ENCODE data around the gene TIMP3.

GRCh38 chr22:32904044-32904443 lies 102.5 kb downstream of the TIMP3 start:
- TF ChIP-seq CTCF (IDR thresholded peaks at IDR 0.05; ENCODE audit: poor library complexity, severe bottlenecking) (no peak), POLR2AphosphoS5 (IDR thresholded peaks at IDR 0.05) (no peak), SMC3 (conservative IDR thresholded peaks at IDR 0.05; ENCODE audit: poor library complexity) (no peak), EZH2 (IDR thresholded peaks at IDR 0.05; ENCODE audit: borderline replicate concordance, insufficient read depth, low read length, poor library complexity, severe bottlenecking) (no peak), MXI1 (conservative IDR thresholded peaks at IDR 0.05; ENCODE audit: poor library complexity, severe bottlenecking) (no peak), TAF1 (IDR thresholded peaks at IDR 0.05; ENCODE audit: low read depth) (no peak), RAD21 (conservative IDR thresholded peaks at IDR 0.05) (no peak), EP300 (conservative IDR thresholded peaks at IDR 0.05; ENCODE audit: poor library complexity, severe bottlenecking) (no peak)
- TF ChIP-seq, protein P1, sequence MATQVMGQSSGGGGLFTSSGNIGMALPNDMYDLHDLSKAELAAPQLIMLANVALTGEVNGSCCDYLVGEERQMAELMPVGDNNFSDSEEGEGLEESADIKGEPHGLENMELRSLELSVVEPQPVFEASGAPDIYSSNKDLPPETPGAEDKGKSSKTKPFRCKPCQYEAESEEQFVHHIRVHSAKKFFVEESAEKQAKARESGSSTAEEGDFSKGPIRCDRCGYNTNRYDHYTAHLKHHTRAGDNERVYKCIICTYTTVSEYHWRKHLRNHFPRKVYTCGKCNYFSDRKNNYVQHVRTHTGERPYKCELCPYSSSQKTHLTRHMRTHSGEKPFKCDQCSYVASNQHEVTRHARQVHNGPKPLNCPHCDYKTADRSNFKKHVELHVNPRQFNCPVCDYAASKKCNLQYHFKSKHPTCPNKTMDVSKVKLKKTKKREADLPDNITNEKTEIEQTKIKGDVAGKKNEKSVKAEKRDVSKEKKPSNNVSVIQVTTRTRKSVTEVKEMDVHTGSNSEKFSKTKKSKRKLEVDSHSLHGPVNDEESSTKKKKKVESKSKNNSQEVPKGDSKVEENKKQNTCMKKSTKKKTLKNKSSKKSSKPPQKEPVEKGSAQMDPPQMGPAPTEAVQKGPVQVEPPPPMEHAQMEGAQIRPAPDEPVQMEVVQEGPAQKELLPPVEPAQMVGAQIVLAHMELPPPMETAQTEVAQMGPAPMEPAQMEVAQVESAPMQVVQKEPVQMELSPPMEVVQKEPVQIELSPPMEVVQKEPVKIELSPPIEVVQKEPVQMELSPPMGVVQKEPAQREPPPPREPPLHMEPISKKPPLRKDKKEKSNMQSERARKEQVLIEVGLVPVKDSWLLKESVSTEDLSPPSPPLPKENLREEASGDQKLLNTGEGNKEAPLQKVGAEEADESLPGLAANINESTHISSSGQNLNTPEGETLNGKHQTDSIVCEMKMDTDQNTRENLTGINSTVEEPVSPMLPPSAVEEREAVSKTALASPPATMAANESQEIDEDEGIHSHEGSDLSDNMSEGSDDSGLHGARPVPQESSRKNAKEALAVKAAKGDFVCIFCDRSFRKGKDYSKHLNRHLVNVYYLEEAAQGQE (IDR thresholded peaks at IDR 0.05; ENCODE audit: borderline replicate concordance), result no peak
